Suprapubic skin (tissue), 4 donors: ENCODE results near the gene GGNBP2. TPM values are rescaled to one million over a fixed set of nuclear protein-coding genes. Genes with fewer than 3 reads are reported as not detected.

ENCODE experiments used
- DNase-seq, 2 donors: peaks; one replicate each; pipeline ENCODE4 v3.0.0-alpha.2; 2019; ENCODE audit warnings: low spot score in 2 of 2
- H3K27ac ChIP-seq: fragments of 200-600 bp; sonication (generic); one replicate; pipeline ENCODE4 v1.5.1; 2019
- H3K27me3 ChIP-seq: fragments of 200-600 bp; sonication (generic); one replicate; pipeline ENCODE4 v1.5.1; 2019
- H3K36me3 ChIP-seq: fragments of 200-600 bp; sonication (generic); one replicate; pipeline ENCODE4 v1.5.1; 2019
- H3K4me1 ChIP-seq: fragments of 200-600 bp; sonication (generic); one replicate; pipeline ENCODE4 v1.5.1; 2019
- H3K4me3 ChIP-seq: fragments of 200-600 bp; sonication (generic); one replicate; pipeline ENCODE4 v1.5.1; 2019; ENCODE audit warnings: mild to moderate bottlenecking
- H3K9me3 ChIP-seq: fragments of 200-600 bp; sonication (generic); one replicate; pipeline ENCODE4 v1.5.1; 2019
- CTCF ChIP-seq, 2 donors: fragments of 200-600 bp in 1 of 2; fragments of 450-650 bp in 1 of 2; sonication (generic) in 1 of 2; IDR thresholded peaks; one replicate each; pipeline ENCODE4 v1.5.1; 2016 to 2019; ENCODE audit warnings: antibody characterized with exemption in 2 of 2, mild to moderate bottlenecking in 1 of 2, moderate library complexity in 1 of 2
- EP300 ChIP-seq: sonication (generic); formaldehyde crosslinking; IDR thresholded peaks from one replicate; pipeline ENCODE4 v1.6.1; 2017; ENCODE audit warnings: antibody characterized with exemption
- POLR2A ChIP-seq, 2 donors: fragments of 450-650 bp; IDR thresholded peaks; one replicate each; pipeline ENCODE4 v1.6.1; 2017; ENCODE audit warnings: antibody characterized with exemption in 2 of 2, mild to moderate bottlenecking in 2 of 2, moderate library complexity in 2 of 2
- POLR2AphosphoS5 ChIP-seq, 3 donors: sonication (generic); formaldehyde crosslinking; IDR thresholded peaks; one replicate each; pipeline ENCODE4 v1.6.1; 2017; ENCODE audit warnings: antibody characterized with exemption in 3 of 3
- WGBS: methylation state at CpG from one replicate; pipeline ENCODE4 v1.1.5; 2018; 5-methylcytosine and 5-hydroxymethylcytosine counted together
- total RNA-seq, 4 donors: library from RNA; depleted of rRNA; stranded (reverse); fragments of >200 nt; gene quantifications; one replicate each; pipeline ENCODE4 v1.1.0, GENCODE V29; 2016

Gene GGNBP2
- total RNA-seq, 4 donors from 2014 or later: 49.4 to 84.1 (median 57.1) TPM

- Histone ChIP-seq H3K27ac (no peak overlapping the region), H3K27me3 (no peaks in the 10 kb centered on the region), H3K36me3 (peaks cover 86% of the 10 kb centered on the region), H3K4me3 (no peak overlapping the region), H3K9me3 (no peaks in the 10 kb centered on the region), H3K4me1 (no peaks in the 10 kb centered on the region)
- peak in 1 of 2 donors; percentile 32 for DNase-seq
- no peak for TF ChIP-seq POLR2A (IDR thresholded peaks at IDR 0.05)
- TF ChIP-seq POLR2AphosphoS5 (IDR thresholded peaks at IDR 0.05): no peak
- no peak for TF ChIP-seq CTCF (IDR thresholded peaks at IDR 0.05)
- no peak for TF ChIP-seq EP300
- WGBS: 69% methylated on average over 7 of the region's 7 CpGs
Observed at GRCh38 chr17:36498560-36499300, 46.0 kb upstream of the GGNBP2 start.

- Histone ChIP-seq H3K27me3 (no peaks in the 10 kb centered on the region), H3K4me3 (no peak overlapping the region), H3K9me3 (no peaks in the 10 kb centered on the region), H3K4me1 (no peaks in the 10 kb centered on the region), H3K27ac (no peak overlapping the region), H3K36me3 (peaks cover 85% of the 10 kb centered on the region)
- 84% methylated on average over 5 of the region's 15 CpGs for WGBS
- TF ChIP-seq EP300 (no peak), POLR2AphosphoS5 (IDR thresholded peaks at IDR 0.05) (no peak), CTCF (IDR thresholded peaks at IDR 0.05) (no peak), POLR2A (IDR thresholded peaks at IDR 0.05) (no peak)
- DNase-seq: peak in 1 of 2 donors; percentile 35
Observed at GRCh38 chr17:36500745-36501225, 43.9 kb upstream of the GGNBP2 start.

- Histone ChIP-seq H3K27me3 (no peaks in the 10 kb centered on the region), H3K27ac (no peak overlapping the region), H3K36me3 (peaks cover 85% of the 10 kb centered on the region), H3K9me3 (no peaks in the 10 kb centered on the region), H3K4me3 (no peak overlapping the region), H3K4me1 (no peaks in the 10 kb centered on the region)
- 90% methylated on average over 3 of the region's 3 CpGs for WGBS
- peak in 1 of 2 donors; percentile 45 for DNase-seq
- TF ChIP-seq EP300 (no peak), POLR2AphosphoS5 (IDR thresholded peaks at IDR 0.05) (no peak), CTCF (IDR thresholded peaks at IDR 0.05) (no peak), POLR2A (IDR thresholded peaks at IDR 0.05) (no peak)
Observed at GRCh38 chr17:36501351-36501750, 43.4 kb upstream of the GGNBP2 start.

- H3K4me1 ChIP-seq: no peaks in the 10 kb centered on the region
- H3K9me3 ChIP-seq: no peaks in the 10 kb centered on the region
- H3K27ac ChIP-seq: no peak overlapping the region
- DNase-seq: peak in 1 of 2 donors; percentile 44
- peaks cover 85% of the 10 kb centered on the region for H3K36me3 ChIP-seq
- H3K27me3 ChIP-seq: no peaks in the 10 kb centered on the region
- 95% methylated on average over 6 of the region's 6 CpGs for WGBS
- no peak overlapping the region for H3K4me3 ChIP-seq
- TF ChIP-seq POLR2AphosphoS5 (IDR thresholded peaks at IDR 0.05) (no peak), EP300 (no peak), POLR2A (IDR thresholded peaks at IDR 0.05) (no peak), CTCF (IDR thresholded peaks at IDR 0.05) (no peak)
Observed at GRCh38 chr17:36501963-36502362, 42.8 kb upstream of the GGNBP2 start.

- Histone ChIP-seq H3K4me3 (no peak overlapping the region), H3K36me3 (peaks cover 83% of the 10 kb centered on the region), H3K27ac (no peak overlapping the region), H3K9me3 (no peaks in the 10 kb centered on the region), H3K27me3 (no peaks in the 10 kb centered on the region), H3K4me1 (no peaks in the 10 kb centered on the region)
- peak in 1 of 2 donors; percentile 17 for DNase-seq
- TF ChIP-seq POLR2AphosphoS5 (IDR thresholded peaks at IDR 0.05): no peak
- TF ChIP-seq CTCF (IDR thresholded peaks at IDR 0.05): no peak
- TF ChIP-seq POLR2A (IDR thresholded peaks at IDR 0.05): no peak
- TF ChIP-seq EP300: no peak
- 81% methylated on average over 7 of the region's 7 CpGs for WGBS
Observed at GRCh38 chr17:36503456-36504155, 41.1 kb upstream of the GGNBP2 start.
